Stimulated activated CD8-positive, alpha-beta memory T cell treated with anti-CD3 and anti-CD28 coated beads, Interleukin-15, amount 100 ng/mL, for 1 hour (primary cell): Measurements from ENCODE around the gene CCSER1.

Experiments used
- DNase-seq: peaks from one replicate; pipeline ENCODE4 v3.0.0-alpha.2; 2020; ENCODE audit warnings: low read depth

CCSER1 gene

GRCh38 chr4:90198086-90198847, 71.1 kb downstream of the CCSER1 start:
- DNase-seq: no peak

- DNase-seq: no peak
These were observed 80.8 kb downstream of the CCSER1 start for GRCh38 chr4:90207887-90208454.

GRCh38 chr4:90209922-90210321, 82.7 kb downstream of the CCSER1 start:
- no peak for DNase-seq

GRCh38 chr4:90211174-90211573, 84.0 kb downstream of the CCSER1 start:
- no peak for DNase-seq

GRCh38 chr4:90215286-90215685, 88.1 kb downstream of the CCSER1 start:
- no peak for DNase-seq

GRCh38 chr4:90219822-90220221, 92.6 kb downstream of the CCSER1 start:
- no peak for DNase-seq

GRCh38 chr4:90220459-90220858, 93.3 kb downstream of the CCSER1 start:
- no peak for DNase-seq

- no peak for DNase-seq
These were observed 99.5 kb downstream of the CCSER1 start for GRCh38 chr4:90226734-90227133.

GRCh38 chr4:90227177-90227576, 100.0 kb downstream of the CCSER1 start:
- no peak for DNase-seq

GRCh38 chr4:90234916-90235547, 107.8 kb downstream of the CCSER1 start:
- DNase-seq: no peak

- no peak for DNase-seq
These were observed 110.7 kb downstream of the CCSER1 start for GRCh38 chr4:90237751-90238530.

GRCh38 chr4:90240333-90240732, 113.1 kb downstream of the CCSER1 start:
- DNase-seq: no peak

GRCh38 chr4:90241008-90241407, 113.8 kb downstream of the CCSER1 start:
- no peak for DNase-seq

- no peak for DNase-seq
These were observed 118.6 kb downstream of the CCSER1 start for GRCh38 chr4:90245837-90246236.

GRCh38 chr4:90246816-90247215, 119.6 kb downstream of the CCSER1 start:
- no peak for DNase-seq

GRCh38 chr4:90254357-90254756, 127.2 kb downstream of the CCSER1 start:
- DNase-seq: no peak

GRCh38 chr4:90274175-90274574, 147.0 kb downstream of the CCSER1 start:
- DNase-seq: no peak

- DNase-seq: no peak
These were observed 153.8 kb downstream of the CCSER1 start for GRCh38 chr4:90280954-90281353.

GRCh38 chr4:90281541-90282355, 154.6 kb downstream of the CCSER1 start:
- no peak for DNase-seq

GRCh38 chr4:90290345-90290744, 163.2 kb downstream of the CCSER1 start:
- no peak for DNase-seq

GRCh38 chr4:90292438-90292837, 165.2 kb downstream of the CCSER1 start:
- DNase-seq: no peak

- DNase-seq: no peak
These were observed 166.1 kb downstream of the CCSER1 start for GRCh38 chr4:90293320-90293719.
